NB4 (cell line): ENCODE data around the gene PLA2G2D.

Source experiments
- POLR2A ChIP-seq: IDR thresholded peaks from 2 replicates; pipeline ENCODE4 v1.6.1; 2011; ENCODE audit warnings: mild to moderate bottlenecking; ENCODE audit not compliant: insufficient read length; ENCODE audit errors: extremely low read depth
- TF ChIP-seq, protein P1 (sequence below): IDR thresholded peaks from one replicate; pipeline ENCODE4 v1.5.1; 2012; ENCODE audit warnings: low read depth, low read length
- TF ChIP-seq, protein P2 (sequence below): IDR thresholded peaks from 2 replicates; pipeline ENCODE4 v1.6.1; 2011; ENCODE audit warnings: low read depth, low read length

DNA sequence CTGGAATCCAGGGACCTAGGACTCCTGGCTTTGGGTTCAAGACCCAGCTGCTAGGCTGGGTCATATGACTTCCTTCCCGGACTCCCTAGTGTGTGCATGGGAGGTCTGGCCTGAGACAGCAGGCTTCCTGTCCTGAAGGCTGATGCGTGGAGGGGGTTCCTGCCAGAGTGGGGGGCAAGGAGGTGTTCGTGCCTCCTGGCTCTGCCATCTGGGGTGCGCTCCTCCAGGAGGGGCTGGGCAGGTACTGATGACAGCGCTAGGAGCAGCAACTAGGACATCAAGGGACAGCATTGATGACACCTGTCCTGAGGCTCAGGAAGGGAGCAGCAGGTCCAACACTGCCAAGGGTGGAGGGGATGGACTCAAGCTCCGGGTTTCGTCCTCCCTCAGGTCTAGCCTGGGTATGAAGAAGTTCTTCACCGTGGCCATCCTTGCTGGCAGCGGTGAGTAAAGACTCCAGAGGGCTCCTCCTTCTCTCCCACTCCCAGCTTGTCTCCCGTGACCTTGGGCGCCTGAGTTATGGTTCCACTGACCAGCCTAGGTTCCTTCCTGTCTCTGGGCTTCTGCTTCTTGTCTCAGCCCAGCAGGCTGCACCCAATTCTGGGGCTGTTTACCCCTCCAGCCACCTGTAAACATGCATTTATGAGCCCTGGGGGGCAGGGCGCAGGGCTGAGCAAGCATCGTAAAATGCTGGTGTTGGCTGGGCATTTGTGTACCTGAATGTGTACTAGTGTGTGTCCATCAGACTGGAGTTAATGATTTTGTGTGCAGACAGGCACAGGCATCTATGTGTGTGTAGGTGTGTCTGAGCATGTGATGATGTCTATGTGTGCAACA, 20.7 kb upstream of the PLA2G2D start:
- TF ChIP-seq, protein P1, sequence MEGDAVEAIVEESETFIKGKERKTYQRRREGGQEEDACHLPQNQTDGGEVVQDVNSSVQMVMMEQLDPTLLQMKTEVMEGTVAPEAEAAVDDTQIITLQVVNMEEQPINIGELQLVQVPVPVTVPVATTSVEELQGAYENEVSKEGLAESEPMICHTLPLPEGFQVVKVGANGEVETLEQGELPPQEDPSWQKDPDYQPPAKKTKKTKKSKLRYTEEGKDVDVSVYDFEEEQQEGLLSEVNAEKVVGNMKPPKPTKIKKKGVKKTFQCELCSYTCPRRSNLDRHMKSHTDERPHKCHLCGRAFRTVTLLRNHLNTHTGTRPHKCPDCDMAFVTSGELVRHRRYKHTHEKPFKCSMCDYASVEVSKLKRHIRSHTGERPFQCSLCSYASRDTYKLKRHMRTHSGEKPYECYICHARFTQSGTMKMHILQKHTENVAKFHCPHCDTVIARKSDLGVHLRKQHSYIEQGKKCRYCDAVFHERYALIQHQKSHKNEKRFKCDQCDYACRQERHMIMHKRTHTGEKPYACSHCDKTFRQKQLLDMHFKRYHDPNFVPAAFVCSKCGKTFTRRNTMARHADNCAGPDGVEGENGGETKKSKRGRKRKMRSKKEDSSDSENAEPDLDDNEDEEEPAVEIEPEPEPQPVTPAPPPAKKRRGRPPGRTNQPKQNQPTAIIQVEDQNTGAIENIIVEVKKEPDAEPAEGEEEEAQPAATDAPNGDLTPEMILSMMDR: no peak
- TF ChIP-seq POLR2A: no peak
- TF ChIP-seq, protein P2, sequence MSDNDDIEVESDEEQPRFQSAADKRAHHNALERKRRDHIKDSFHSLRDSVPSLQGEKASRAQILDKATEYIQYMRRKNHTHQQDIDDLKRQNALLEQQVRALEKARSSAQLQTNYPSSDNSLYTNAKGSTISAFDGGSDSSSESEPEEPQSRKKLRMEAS: no peak
